Tibial nerve (tissue), 4 donors: ENCODE data around the gene LYRM4.

Experiments used
- CTCF ChIP-seq, 5 experiments: fragments of 200-600 bp in 3 of 5; fragments of 450-650 bp in 2 of 5; sonication (generic) in 3 of 5; IDR thresholded peaks; one replicate each; pipeline ENCODE4 v1.5.1; 2016 to 2019; ENCODE audit warnings: antibody characterized with exemption in 5 of 5, mild to moderate bottlenecking in 3 of 5, moderate library complexity in 2 of 5
- EP300 ChIP-seq, 2 donors: sonication (generic); formaldehyde crosslinking; IDR thresholded peaks; one replicate each; pipeline ENCODE4 v1.6.1; 2017; ENCODE audit warnings: antibody characterized with exemption in 2 of 2, mild to moderate bottlenecking in 1 of 2
- POLR2A ChIP-seq, 2 donors: fragments of 450-650 bp; IDR thresholded peaks; one replicate each; pipeline ENCODE4 v1.6.1; 2017; ENCODE audit warnings: antibody characterized with exemption in 2 of 2, mild to moderate bottlenecking in 2 of 2, moderate library complexity in 2 of 2

GRCh38 chr6:5072440-5072839, 188.3 kb downstream of the LYRM4 start:
- TF ChIP-seq POLR2A (IDR thresholded peaks at IDR 0.05) (no peak), CTCF (IDR thresholded peaks at IDR 0.05) (no peak), EP300 (IDR thresholded peaks at IDR 0.05) (no peak)
